ENCODE results near the gene CCDC43.

Gene CCDC43

GRCh38 chr17:44628243-44629188, 61.1 kb downstream of the CCDC43 start:
- DNase-seq (ENCODE audit: low spot score), result no peak
- no peak for FAIRE-seq

DNA sequence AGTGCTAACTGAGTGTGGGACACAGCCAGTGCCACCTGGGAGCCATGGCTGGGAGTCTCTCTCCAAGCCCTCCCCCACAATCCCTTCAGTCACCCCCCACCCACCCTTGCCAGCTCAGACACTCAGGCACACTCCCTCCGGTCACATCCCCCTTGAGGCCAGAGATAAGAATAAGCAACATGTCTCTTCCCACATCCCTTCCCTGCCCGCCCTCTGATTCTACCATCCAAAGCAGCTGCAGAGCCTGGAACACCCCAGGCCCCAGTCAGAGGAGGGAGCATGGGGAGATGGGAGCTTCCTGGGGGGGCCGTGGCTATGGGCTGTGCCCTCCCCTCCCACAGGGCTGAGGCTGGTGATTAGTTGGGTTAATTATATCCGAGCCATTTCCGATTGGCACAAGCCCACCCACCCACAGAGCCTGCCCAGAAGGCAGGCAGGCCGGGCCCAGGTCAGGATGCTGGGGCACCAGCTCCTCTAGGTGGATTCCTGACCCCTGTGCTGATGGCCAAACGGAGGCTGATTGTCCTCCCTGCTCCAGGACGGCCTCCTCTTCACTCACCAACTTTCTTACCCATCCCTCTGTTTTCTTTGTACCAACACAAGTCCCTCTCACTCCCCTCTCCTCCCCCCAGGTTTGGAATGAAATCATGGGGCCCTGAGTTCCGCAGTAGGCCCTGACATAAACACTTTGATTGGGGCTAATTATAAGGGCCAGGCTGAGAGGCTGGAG, 61.9 kb downstream of the CCDC43 start:
- FAIRE-seq (no peak), DNase-seq (ENCODE audit: low spot score) (no peak)

Measured in urothelium cell line (cell line).